Measurements from ENCODE around the gene TDRD1.

GRCh38 chr10:114259824-114260223 is 80.7 kb downstream of the TDRD1 start:
- TF ChIP-seq POLR2A (IDR thresholded peaks at IDR 0.05) (no peak), CTCF (IDR thresholded peaks at IDR 0.05) (no peak)

Data from body of pancreas (tissue), 4 donors.